NCI-H1694 (cell line): Measurements from ENCODE around the gene MIOS.
"Not testable (repeated sequence)": the region's sequence is repeated elsewhere in the genome, so short reads cannot be mapped to it uniquely, and the experiment has no call there.

Source experiments
- DNase-seq: peaks from one replicate; lab custom pipeline; 2025; lab: John Stamatoyannopoulos, UW

Gene MIOS

DNA sequence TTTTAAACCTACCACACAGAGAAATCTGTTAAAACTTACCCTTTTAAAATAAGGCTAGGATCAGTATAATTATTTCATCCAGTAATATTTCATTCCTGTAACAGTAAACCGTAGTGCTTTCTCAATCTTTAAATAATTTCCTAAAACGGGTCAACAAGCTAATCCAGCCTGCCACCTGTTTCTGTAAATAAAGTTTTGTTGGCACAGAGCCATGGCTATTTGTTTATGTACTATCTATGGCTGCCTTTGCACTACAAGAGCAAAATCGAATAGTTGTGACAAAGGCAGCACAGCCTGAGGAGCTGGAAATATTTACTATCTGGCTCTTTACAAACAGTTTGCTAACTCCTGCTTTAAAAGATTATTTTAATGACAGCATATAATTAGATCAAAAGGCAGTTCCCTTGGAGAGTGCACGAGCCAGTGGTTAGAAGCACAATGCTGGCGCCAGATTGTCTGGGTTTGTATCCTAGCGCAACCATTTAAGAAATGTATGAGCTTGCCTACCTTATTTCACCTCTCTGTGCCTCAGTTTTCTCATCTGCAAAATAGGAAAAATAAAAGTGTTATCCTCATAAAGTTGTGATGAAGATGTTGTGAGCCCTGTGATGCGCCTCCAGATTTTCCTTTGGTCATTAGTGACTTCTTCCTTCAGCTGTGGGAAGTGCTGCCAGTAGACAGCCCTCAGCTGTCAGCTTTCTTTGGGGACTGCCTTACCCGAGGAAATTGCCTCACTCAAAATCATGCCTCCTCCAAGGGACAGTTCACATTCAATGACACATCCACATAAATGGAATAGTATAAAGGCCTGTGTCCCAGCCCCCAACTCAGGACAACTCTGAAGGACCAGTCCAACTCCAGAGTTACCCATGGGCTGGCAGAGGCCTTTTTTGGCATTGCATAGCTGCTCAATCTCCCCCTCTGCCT lies 11.8 kb upstream of the MIOS start:
- DNase-seq = peak; percentile 67

DNA sequence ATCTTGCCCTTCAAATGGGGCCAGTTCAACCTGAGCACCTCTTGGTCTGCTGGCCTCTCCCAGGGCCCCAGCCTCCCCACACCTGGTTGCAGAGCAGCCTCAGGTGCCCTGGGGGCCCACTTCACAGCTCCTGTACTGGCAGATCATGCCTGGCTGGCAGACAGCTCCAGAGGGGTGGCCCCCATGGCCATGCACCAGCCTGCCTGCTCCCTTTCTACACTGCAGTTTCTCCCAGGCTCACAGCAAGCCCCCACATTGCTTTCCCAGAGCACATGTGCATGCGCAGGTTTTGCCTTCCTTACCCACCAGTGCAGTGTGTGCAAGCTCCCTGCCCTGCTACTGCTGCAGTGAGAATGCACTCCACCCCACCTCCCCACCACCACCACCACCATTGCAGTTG lies 9.8 kb upstream of the MIOS start:
- no peak for DNase-seq

DNA sequence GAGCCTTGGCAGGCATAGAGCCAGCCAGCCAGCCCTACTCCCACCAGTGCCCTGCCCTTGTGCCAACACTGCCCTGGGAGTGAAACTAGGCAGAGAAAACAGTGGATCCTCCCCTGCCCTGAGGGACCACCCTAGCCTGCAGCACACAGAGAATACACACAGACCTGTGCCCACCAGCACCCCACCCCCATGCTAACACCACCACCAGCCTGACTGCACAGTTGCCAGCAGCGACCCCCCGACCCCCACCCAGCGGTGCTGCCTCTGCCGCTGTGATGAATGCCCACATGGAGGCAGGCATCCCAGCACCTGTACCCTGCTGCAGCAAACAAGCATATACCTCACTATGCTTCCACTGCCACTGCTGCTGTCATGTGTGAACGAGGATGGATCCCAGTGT lies 9.4 kb upstream of the MIOS start:
- DNase-seq = no peak

DNA sequence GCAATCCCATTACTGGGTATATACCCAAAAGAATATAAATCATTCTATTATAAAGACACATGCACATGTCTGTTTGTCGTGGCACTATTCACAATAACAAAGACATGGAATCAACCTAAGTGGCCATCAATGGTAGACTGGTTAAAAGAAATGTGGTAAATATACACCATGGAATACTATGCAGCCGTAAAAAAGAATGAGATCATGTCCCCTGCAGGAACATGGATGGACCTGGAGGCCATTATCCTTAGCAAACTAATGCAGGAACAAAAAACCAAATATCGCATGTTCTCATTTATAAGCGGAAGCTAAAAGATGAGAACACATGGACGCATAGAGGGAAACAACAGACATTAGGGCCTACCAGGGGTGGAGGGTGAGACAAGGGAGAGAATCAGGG lies 5.1 kb upstream of the MIOS start:
- DNase-seq = not testable (repeated sequence)

DNA sequence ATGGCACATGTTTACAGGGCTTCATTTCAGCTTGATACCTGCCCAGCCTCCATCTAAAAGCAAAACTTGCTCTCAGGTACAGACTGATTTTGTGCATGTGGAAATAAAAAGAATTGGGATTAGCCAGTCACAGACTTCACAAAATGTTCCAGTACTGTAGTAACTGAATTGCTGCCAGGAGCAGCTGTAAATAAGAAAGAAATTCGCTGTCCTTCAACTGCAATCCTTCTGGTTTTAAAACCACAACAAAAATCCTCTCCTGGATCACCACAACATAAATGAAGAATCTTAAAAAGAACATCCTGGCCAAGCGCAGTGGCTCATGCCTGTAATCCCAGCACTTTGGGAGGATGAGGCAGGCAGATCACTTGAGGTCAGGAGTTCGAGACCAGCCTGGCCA lies 3.9 kb upstream of the MIOS start:
- no peak for DNase-seq

DNA sequence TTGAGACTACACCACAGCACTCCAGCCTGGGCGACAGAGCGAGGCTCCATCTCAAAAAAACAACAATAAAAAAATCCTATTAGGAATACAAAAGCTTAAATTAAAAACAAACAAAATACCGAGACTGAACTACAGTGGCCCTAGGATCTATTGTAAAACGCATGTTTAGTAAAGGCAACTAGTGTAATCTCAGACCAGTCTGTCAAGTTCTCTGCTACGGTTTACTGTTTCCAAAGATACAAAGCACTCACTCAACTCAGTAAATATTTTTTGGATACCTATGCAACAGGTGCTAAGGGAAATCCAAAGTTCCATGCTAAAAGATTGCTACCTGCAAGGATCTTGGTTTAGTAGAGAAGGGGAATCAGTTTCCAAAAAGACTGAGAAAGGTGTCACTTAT lies 3.4 kb upstream of the MIOS start:
- no peak for DNase-seq

DNA sequence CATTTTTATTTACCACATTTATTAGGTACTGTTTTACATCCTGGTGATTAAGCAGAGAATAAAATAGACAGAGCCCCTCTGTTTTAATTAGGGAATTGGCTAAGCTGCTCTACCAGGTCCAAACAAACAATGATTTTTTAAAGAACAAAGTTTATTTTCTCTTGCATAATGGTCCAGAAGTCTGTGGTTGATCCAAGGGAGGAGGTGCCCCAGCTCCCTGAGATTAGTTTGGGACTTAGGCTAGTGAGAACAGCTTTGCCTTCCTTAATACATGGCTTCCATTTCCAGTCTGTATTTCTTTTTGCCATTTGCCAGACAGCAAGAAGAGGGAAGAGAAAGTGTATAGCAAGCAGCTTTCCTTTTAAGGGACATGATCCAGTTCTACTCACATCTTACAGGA lies 2.9 kb upstream of the MIOS start:
- no peak for DNase-seq

DNA sequence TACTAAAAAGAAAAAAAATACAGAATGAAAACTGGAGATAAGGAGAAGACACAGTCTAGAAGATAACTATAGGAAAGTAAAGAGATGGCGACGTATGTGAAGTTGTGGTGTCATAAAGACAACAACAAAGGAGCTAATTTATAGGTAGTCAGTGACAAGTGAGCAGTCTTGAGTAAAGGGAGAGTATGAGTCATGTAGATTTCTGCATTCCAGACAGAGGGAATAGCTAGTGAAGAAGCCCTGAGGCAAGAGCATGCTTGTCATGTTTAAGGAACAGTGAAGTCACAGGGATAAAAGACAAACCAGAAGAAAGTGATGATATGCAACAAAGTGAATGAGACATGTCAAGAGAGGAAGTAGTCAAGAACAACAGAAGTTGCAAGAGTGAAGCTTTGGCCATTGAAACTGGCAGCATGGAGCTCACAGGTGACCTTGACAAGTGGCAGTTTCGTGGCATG lies 2.3 kb upstream of the MIOS start:
- DNase-seq = no peak

DNA sequence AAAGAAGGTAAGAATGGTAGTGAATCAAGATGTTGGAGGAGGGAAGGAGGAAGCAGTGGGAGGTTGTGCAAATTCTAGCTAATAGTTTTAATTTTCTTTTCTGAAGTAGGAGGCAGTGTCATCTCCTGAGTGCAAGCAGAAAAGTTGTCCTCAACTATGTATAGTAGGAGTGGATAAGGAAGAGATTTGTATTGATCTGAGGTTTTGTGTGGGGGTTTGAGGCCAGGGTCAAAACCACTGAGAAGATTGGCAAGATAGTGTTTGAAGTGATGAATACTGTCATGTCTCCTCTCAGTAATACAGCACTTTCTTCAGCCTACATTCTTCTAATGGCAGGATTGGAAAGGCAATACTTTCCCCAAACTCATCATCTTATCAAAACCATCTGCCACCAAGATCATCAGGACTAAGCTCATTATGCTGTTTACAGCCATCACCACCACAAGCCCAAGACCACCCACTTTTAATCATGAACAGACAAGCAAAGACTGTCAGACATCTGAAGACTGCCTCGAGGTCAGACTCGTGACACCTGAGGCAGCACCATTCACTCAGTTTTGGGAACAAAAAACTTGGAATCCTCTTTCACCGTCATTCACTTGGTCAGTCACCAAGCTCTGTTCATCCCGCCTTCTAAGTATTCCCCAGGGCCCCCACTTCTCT lies 1.5 kb upstream of the MIOS start:
- DNase-seq = no peak

DNA sequence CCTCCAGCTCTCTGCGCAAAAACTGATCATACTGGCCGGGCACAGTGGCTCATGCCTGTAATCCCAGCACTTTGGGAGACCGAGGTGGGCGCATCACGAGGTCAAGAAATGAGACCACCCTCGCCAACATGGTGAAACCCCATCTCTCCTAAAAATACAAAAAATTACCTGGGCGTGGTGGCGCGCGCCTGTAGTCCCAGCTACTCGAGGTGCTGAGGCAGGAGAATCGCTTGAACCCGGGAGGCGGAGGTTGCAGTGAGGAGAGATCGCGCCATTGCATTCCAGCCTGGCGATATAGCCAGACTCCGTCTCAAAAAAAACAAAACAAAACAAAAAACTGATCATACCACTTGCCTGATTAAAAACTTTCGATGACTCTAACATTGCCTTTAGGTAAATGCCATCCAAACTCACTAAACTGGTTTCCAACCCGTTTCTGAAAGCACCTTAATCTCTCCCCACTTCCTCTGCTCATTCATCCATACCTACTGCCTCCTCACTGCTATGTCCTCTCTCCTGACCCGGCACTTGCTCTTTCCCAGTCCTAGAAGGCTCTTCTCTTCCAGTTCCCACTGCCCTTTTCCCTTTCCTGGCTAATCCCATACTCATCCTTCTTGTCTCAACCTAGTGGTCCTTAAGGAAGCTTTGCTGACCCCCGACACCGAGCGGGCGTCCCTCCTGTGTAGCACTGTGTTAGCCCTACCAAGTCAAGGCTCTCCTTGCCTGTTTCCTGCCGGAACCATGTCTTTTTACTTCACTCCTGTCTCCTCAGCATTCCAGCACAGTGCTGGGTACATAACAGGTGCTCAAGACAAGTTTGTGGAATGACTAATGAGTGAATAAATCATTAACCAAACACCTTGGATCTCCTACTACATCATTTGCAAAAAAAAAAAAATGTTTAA lies 686 bp upstream of the MIOS start:
- no peak for DNase-seq

DNA sequence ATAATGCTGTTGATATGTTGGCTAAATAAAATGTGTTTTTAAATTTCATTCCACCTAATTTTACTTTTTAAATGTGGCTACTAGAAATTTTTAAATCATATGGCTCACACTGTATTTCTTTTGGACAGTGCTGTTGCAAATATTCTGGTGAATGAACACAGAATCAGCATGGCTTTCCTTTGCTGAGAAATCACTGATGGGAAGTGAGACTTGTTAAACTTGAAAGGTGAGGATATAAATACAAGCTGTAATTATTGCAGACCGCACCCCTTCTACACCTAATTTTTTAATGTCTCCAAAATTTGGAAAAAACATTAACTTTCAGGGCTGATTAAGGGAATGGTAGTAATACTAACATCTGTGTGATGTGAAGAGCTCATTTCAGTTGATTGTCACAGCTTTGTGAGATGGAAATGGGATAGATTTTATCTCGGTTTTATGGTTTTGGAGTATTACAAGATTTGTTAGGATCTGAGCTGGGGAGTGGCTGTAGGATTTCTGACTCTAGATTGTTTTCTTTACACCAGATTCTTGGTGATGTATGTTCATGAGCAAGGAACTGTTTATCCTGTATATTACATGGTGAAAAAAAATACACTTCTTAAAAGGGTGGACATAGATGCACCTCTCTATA lies 1.3 kb downstream of the MIOS start:
- no peak for DNase-seq

DNA sequence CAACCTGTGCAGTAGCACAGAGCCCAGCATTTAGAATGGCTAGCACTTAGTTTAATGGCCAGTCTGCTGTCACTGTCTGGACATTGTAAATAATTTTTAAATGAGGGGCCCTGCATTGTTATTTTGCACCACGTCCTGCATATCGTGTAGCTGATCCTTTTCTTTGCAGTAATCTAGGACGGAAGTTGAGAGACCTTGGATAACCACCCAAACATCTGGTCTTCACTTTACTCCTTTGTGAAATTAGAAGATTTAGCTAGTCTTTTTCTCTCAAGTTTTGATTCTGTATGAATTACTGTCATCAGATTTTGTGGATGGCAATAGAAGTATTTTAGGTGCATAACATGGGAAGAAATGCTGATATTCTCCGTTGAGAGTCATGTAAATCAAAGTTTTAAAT lies 1.9 kb downstream of the MIOS start:
- DNase-seq = no peak

DNA sequence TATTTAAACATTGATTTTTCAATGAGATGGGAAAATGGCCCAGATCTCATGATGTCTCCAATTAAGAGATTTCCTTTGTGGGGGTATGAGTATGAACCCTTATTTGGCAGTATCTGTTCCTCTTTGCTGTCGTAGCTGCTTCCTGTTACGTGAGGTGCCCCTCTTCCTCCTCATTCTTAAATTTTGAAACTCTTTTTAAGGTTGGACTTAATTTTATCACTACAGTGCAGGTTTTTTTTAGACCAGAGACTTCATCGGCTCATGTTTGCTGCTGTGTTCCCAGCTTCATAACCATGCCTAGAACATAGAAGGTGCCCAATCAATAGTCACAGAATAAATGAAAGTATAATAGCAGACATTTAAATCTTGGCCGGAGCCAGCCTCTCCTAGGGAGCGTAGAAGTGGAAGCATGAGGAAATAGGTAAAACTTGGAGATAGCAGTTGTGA lies 2.4 kb downstream of the MIOS start:
- DNase-seq = no peak

DNA sequence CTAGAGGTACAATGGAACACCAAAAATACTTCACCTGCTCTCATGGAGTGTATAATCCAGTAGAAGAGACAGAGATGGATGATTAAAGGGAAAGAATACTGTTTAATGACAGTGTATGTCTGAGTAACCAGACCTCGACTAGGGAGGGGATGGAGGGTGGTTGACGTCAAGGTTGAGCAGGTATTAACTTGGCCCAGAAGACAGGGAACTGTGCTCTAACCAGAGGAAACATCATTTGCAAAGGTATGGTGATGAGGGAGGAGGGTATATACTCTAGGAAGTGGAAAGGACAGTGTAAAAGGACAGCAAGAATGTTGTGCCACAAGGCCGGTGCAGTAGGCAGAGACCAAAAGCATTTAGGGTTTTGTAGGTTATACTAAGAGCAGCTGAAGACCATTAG lies 2.9 kb downstream of the MIOS start:
- no peak for DNase-seq

DNA sequence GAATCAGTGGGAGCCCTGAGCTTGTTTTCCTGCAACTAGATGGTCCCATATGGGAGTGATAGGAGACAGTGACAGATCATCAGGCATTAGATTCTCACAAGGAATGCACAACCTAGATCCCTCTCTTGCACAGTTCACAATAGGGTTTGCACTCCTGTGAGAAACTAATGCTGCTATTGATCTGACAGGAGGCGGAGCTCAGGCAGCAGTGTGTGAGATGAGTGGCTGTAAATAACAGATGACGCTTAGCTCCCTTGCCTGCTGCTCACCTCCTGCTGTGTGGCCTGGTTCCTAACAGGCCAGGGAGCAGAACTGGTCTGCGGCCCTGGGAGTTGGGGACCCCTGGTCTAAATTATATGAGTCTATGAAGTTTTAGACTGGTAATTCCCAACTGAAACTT lies 3.9 kb downstream of the MIOS start:
- DNase-seq = no peak

DNA sequence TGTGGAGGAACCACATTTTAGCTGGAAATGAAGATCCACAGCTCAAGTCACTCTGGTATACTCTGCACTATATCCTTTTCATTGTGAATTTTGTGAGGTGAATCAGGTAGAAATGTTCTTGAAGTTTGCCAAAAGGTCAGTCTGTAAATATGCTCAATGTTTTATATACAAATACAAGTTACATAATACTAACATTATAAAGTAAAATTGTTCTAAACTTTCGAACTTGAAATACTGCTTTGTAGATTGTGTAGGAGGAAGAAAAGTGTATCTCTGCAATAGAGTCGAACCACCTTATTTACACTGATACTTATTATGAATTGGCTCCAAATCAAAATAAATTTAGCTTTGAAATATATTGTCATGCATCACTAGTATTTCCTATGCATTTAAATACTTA lies 7.0 kb downstream of the MIOS start:
- DNase-seq = no peak

DNA sequence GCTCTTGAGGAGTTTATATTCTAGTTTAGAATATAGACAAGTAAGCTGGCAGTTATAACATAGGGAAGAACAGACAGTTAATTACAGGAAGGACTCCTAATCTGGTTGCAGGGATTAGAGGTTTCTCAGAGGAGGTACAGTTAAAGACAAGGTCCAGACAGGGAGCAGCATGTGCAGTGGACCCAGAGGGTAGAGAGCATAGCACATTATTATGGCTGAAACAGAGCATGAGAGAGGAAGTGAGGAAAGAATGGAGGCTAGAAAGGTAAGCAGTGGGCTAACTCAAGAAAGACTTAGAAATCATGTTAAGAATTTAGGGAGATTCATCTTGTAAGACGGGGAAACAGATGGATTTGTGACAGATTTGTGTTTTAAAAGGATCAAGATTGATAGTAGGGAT lies 9.7 kb downstream of the MIOS start:
- no peak for DNase-seq

DNA sequence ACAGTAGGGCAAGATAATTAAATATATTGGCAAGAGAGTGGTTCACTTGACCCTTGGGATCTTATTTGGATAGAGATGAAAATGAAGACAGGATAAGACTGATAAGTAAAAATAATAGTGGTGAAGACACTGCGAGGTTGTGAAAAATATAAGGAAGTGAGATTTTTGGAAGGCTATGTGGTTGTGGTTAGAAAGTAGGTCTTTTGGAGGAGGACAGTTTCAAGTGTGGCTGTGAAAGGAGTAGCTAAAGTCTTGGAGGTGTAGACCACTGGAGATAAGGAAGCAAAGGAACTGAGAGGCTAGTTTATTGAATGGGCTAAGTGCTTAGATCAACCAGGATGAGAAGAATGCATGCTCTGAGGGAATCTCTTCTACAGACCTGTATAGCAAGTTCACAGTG lies 11.2 kb downstream of the MIOS start:
- DNase-seq = no peak

DNA sequence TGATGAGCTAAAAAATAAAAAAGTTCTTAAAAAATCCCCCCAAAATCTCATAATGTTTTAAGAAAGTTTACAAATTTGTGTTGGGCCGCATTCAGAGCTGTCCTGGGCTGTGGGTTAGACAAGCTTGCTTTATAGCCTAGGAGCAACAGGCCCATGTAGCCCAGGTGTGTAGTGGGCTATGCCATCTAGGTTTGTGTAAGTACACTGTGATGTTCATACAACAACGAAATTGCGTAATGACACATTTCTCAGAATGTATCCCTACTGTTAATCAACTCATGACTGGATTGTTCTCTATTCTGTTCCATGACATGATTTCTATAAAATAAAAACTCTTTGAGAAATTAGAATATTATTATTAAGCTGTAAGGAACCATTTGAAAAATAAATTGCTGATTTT lies 13.0 kb downstream of the MIOS start:
- no peak for DNase-seq

DNA sequence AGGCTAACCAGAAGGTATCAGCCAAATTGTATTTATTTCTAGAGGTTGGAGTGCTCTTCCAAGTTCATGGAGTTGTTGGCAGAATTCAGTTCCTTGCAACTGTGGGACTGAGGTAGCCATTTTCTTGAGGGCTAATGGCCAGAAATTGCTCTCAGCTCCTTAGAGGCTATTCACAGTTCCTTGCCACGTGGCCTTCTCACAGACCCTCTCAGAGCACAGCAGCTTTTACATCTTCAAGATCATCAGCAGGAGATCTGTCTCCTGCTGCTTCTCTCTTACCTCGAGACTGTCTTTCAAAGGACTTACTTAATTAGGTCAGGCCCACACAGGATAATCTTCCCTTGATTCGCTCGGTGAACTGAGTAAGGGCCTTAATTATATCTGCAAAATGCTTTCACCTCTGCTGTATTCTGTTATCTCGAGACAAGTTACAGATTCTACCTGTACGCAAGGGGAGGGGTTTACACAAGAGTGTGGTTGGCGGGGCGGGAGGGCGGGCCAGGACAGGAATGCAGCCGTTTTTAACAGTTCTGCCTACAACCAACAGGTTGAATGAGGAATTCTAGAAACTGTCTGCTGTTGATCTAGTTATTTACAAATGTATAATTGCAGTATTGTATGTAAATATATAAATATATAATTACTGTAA lies 15.0 kb downstream of the MIOS start:
- DNase-seq = no peak

DNA sequence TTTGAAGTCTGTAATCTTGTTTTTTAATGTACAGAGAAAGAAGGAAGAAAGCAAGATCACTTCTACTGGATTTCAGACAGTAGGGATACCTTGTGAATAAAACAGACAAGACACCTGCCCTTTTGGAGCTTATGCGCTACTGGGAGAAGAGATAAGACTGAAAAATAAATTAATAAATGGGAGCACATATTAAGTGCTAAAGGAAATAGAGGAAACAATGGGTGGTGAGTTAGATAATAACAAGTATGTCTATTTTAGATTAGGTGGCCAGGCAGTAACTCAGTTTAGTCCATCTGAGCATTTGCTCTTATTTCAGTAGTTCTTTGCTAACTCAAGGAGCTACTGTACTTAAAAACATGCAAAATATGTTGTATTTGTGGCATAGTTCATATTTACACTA lies 15.9 kb downstream of the MIOS start:
- no peak for DNase-seq
